GM12891 (cell line): Measurements from ENCODE around the gene SINHCAF.

Experiments
- POLR2A ChIP-seq: IDR thresholded peaks from 2 replicates; pipeline ENCODE4 v1.6.1; 2011; ENCODE audit warnings: low read depth, low read length, control low read depth
- POLR2AphosphoS5 ChIP-seq: IDR thresholded peaks from 2 replicates; pipeline ENCODE4 v1.6.1; 2011; ENCODE audit warnings: low read depth, low read length, control low read depth
- POU2F2 ChIP-seq: IDR thresholded peaks from 2 replicates; pipeline ENCODE4 v1.6.1; 2011; ENCODE audit warnings: low read depth, mild to moderate bottlenecking, control low read depth, low read length, moderate library complexity
- SPI1 ChIP-seq: IDR thresholded peaks from 2 replicates; pipeline ENCODE4 v1.6.1; 2011; ENCODE audit warnings: low read depth, low read length, control low read depth
- TAF1 ChIP-seq: IDR thresholded peaks from 2 replicates; pipeline ENCODE4 v1.6.1; 2011; ENCODE audit warnings: low read depth, low read length, control low read depth

GRCh38 chr12:31280183-31280582 lies 45.8 kb downstream of the SINHCAF start:
- TF ChIP-seq POLR2A (no peak), POLR2AphosphoS5 (no peak), SPI1 (no peak), TAF1 (no peak), POU2F2 (no peak)
